G401 (cell line): ENCODE results near the gene HEXD. TPM values are rescaled to one million over a fixed set of nuclear protein-coding genes. Genes with fewer than 3 reads are reported as not detected.
"Not testable (repeated sequence)": the region's sequence is repeated elsewhere in the genome, so short reads cannot be mapped to it uniquely, and the experiment has no call there.

Experiments used
- DNase-seq: peaks from one replicate; pipeline ENCODE4 v3.0.0-alpha.2; 2015; ENCODE audit warnings: low spot score
- in situ Hi-C: cut with HindIII; loops from 2 replicates; pipeline ENCODE4 v1.10.0; 2016; ENCODE audit warnings: low sequenced_read_pairs, mixed read lengths
- total RNA-seq: library from RNA; depleted of rRNA; stranded (reverse); fragments of >200 nt; shearing (Covaris generic); gene quantifications from 2 replicates; pipeline ENCODE4 v1.2.3, GENCODE V29; 2014

The HEXD gene
- total RNA-seq, 1 experiment from 2014 or later = 27.4 TPM

- DNase-seq = no peak
- in situ Hi-C loops = loop anchor here (10.0 kb wide), 1 partner anchor 67 kb away; no protein-coding TSS in a partner anchor
Observed at GRCh38 chr17:82411396-82412053, 6.6 kb upstream of the HEXD start.

GRCh38 chr17:82412081-82412480 lies 6.1 kb upstream of the HEXD start:
- not testable (repeated sequence) for DNase-seq
- in situ Hi-C loops = loop anchor here (10.0 kb wide), 1 partner anchor 67 kb away; no protein-coding TSS in a partner anchor

GRCh38 chr17:82412535-82413520 lies 5.3 kb upstream of the HEXD start:
- in situ Hi-C loops = loop anchor here (10.0 kb wide), 1 partner anchor 68 kb away; no protein-coding TSS in a partner anchor
- no peak for DNase-seq

- DNase-seq = peak; percentile 65
- in situ Hi-C loops = loop anchor here (5.0 to 10.0 kb wide), 2 partner anchors 52 to 70 kb away; no protein-coding TSS in a partner anchor
Observed at GRCh38 chr17:82414548-82415281, 3.4 kb upstream of the HEXD start.

- in situ Hi-C loops = loop anchor here (5.0 to 10.0 kb wide), 2 partner anchors 53 to 71 kb away; no protein-coding TSS in a partner anchor
- DNase-seq = no peak
Observed at GRCh38 chr17:82415336-82415735, 2.8 kb upstream of the HEXD start.

GRCh38 chr17:82415786-82416185 lies 2.4 kb upstream of the HEXD start:
- no peak for DNase-seq
- in situ Hi-C loops = loop anchor here (5.0 to 10.0 kb wide), 2 partner anchors 53 to 71 kb away; no protein-coding TSS in a partner anchor

- in situ Hi-C loops = loop anchor here (5.0 to 10.0 kb wide), 2 partner anchors 54 to 71 kb away; no protein-coding TSS in a partner anchor
- no peak for DNase-seq
Observed at GRCh38 chr17:82416264-82416663, 1.9 kb upstream of the HEXD start.

GRCh38 chr17:82416771-82417170 lies 1.4 kb upstream of the HEXD start:
- no peak for DNase-seq
- in situ Hi-C loops = loop anchor here (5.0 to 10.0 kb wide), 2 partner anchors 54 to 72 kb away; no protein-coding TSS in a partner anchor

- in situ Hi-C loops = loop anchor here (5.0 to 10.0 kb wide), 2 partner anchors 57 to 75 kb away; no protein-coding TSS in a partner anchor
- DNase-seq = no peak
Observed at GRCh38 chr17:82419540-82419939, 1.4 kb downstream of the HEXD start.

- peak; percentile 20 for DNase-seq
- in situ Hi-C loops = no loop called here
Observed at GRCh38 chr17:82424001-82424862, 6.1 kb downstream of the HEXD start.

GRCh38 chr17:82424863-82425159 lies 6.7 kb downstream of the HEXD start:
- no peak for DNase-seq
- in situ Hi-C loops = no loop called here

- DNase-seq = no peak
- in situ Hi-C loops = no loop called here
Observed at GRCh38 chr17:82428546-82428945, 10.4 kb downstream of the HEXD start.

- in situ Hi-C loops = no loop called here
- no peak for DNase-seq
Observed at GRCh38 chr17:82429824-82430223, 11.7 kb downstream of the HEXD start.

- in situ Hi-C loops = no loop called here
- DNase-seq = no peak
Observed at GRCh38 chr17:82432017-82432416, 13.9 kb downstream of the HEXD start.

GRCh38 chr17:82433560-82434215 lies 15.5 kb downstream of the HEXD start:
- no peak for DNase-seq

GRCh38 chr17:82434216-82434565 lies 16.0 kb downstream of the HEXD start:
- in situ Hi-C loops = no loop called here
- no peak for DNase-seq

More at GRCh38 chr17:82433560-82434215, 15.5 kb downstream of the HEXD start:
- in situ Hi-C loops = no loop called here

GRCh38 chr17:82435103-82435502 lies 17.0 kb downstream of the HEXD start:
- no peak for DNase-seq
- in situ Hi-C loops = no loop called here
